ENCODE data around the gene UPK3A.
"Not testable (repeated sequence)": the region's sequence is repeated elsewhere in the genome, so short reads cannot be mapped to it uniquely, and the experiment has no call there.

The UPK3A gene

DNA sequence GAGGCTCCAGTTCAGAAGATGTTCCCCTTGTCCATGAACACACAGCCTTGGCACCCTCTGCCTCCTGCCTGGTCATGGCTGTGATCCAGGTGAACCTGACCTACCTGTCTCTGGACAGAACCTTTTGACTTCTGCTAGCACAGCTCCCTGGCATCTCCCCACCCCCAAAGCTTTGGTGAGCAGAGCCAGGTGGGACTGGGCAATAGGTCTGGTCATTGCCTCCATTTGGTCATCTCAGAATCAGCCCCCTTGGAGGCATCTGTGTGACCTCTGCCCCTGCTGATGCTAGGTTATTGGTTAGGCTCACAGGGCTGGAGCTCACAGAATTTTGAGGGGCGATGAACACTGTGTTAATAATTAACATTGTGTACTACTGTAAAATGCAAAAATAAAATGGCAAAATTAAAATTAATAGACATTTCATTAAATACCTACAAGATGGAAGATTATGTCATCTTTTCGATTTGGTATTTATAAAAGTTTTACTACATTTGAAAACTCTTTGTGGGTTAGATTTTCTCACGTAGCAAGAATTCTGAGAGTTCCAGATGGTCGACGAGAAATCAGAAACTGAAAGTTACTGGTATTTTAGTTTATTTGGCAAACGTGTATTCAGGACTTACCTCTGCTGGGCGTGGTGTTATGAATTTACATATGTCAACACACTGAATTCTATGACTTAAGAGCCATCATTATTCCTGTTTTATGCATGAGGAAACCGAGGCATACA is 35.8 kb upstream of the UPK3A start:
- H3K9me3 Mint-ChIP-seq = no peaks in the 10 kb centered on the region
- peak overlapping the region; percentile 9 for H3K4me3 Mint-ChIP-seq
- ATAC-seq = peak; percentile 37
- H3K36me3 Mint-ChIP-seq = no peaks in the 10 kb centered on the region
- H3K27me3 Mint-ChIP-seq = no peaks in the 10 kb centered on the region
- peak overlapping the region; percentile 67 for H3K27ac Mint-ChIP-seq
- peaks cover 34% of the 10 kb centered on the region for H3K4me1 Mint-ChIP-seq

DNA sequence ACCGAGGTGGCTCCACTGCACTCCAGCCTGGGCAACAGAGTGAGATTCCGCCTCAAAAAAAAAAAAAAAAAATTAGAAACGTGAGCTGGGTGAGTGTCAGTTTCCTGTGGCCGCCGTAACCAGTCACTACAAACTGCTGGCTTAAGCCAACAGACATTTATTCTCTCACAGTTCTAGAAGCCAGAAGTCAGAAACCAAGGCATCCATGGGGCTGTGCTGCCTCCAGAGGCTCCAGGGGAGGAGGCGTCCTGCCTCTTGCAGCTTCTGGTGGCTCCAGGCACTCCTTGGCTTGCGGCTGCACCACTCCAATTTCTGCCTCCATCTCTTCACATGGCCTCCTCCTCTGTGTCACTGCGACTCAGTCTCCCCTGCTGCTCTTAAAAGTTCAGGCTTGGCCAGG is 32.9 kb upstream of the UPK3A start:
- no peak overlapping the region for H3K4me3 Mint-ChIP-seq
- ATAC-seq = no peak

GRCh38 chr22:45253039-45253641 is 31.6 kb upstream of the UPK3A start:
- H3K27ac Mint-ChIP-seq = no peak overlapping the region
- ATAC-seq = no peak
- H3K36me3 Mint-ChIP-seq = no peaks in the 10 kb centered on the region
- no peaks in the 10 kb centered on the region for H3K27me3 Mint-ChIP-seq
- no peaks in the 10 kb centered on the region for H3K9me3 Mint-ChIP-seq
- H3K4me3 Mint-ChIP-seq = no peak overlapping the region
- H3K4me1 Mint-ChIP-seq = peaks cover 34% of the 10 kb centered on the region

More for the DNA sequence above, 32.9 kb upstream of the UPK3A start:
- H3K27me3 Mint-ChIP-seq = no peaks in the 10 kb centered on the region
- H3K36me3 Mint-ChIP-seq = no peaks in the 10 kb centered on the region
- H3K4me1 Mint-ChIP-seq = peaks cover 39% of the 10 kb centered on the region
- no peak overlapping the region for H3K27ac Mint-ChIP-seq
- no peaks in the 10 kb centered on the region for H3K9me3 Mint-ChIP-seq

DNA sequence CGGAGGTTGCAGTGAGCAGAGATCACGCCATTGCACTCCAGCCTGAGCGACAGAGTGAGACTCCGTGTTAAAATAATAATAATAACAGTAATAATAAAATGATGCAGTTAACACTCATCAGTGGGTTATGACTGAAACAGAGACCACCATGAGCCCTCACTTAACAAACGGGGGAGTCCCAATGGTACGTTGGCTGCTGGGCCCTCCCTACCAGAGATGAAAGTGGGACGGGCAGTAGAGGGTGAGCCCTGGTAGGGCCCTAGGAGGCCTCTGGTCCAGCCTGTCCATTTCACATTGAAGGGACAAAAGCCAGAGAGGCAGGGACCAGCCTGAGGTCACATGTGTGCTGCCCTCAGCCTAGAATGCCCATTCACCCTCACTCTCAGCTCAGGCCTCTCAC is 30.4 kb upstream of the UPK3A start:
- H3K27ac Mint-ChIP-seq = no peak overlapping the region
- H3K36me3 Mint-ChIP-seq = no peaks in the 10 kb centered on the region
- H3K27me3 Mint-ChIP-seq = peaks cover under 1% of the 10 kb centered on the region
- no peak overlapping the region for H3K4me3 Mint-ChIP-seq
- ATAC-seq = peak; percentile 48
- peaks cover 24% of the 10 kb centered on the region for H3K4me1 Mint-ChIP-seq
- H3K9me3 Mint-ChIP-seq = no peaks in the 10 kb centered on the region

DNA sequence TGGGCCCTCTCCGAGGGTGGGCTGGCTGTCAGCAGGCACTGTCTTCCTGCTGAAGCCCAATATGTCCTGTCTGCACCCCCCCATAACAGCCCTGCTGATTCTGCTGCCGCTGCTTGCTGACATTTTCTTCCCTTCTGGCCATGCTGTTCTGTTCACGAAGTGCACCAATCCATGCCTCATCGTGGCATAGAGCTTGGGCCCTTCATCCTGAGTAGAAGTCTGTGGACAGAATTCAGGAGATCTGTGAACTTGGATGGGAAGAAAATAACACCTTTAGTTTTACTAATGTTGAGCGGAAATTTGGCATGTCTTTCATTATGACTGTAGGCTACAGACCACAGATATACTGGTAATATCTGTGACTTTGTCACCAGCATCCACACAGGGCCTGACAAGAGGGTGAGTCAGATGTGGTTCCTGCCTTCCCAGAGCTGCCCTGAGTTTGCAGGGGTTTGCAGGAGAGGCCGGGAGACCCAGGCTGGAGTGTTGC is 29.9 kb upstream of the UPK3A start:
- Mint-ChIP-seq H3K4me1 (peaks cover 24% of the 10 kb centered on the region), H3K27me3 (peaks cover 5% of the 10 kb centered on the region), H3K4me3 (no peak overlapping the region), H3K27ac (no peak overlapping the region), H3K36me3 (no peaks in the 10 kb centered on the region), H3K9me3 (no peaks in the 10 kb centered on the region)
- ATAC-seq = peak; percentile 84

GRCh38 chr22:45257941-45258340 is 26.8 kb upstream of the UPK3A start:
- not testable (repeated sequence) for ATAC-seq, H3K36me3 Mint-ChIP-seq, H3K9me3 Mint-ChIP-seq, H3K27me3 Mint-ChIP-seq, H3K4me3 Mint-ChIP-seq, H3K27ac Mint-ChIP-seq
- peaks cover 49% of the 10 kb centered on the region for H3K4me1 Mint-ChIP-seq

GRCh38 chr22:45259754-45260394 is 24.9 kb upstream of the UPK3A start:
- Mint-ChIP-seq H3K4me1 (peaks cover 60% of the 10 kb centered on the region), H3K4me3 (no peak overlapping the region), H3K27ac (peak overlapping the region; percentile 69), H3K27me3 (peaks cover 9% of the 10 kb centered on the region), H3K36me3 (no peaks in the 10 kb centered on the region), H3K9me3 (no peaks in the 10 kb centered on the region)
- no peak for ATAC-seq

GRCh38 chr22:45260395-45260759 is 24.4 kb upstream of the UPK3A start:
- Mint-ChIP-seq H3K4me1 (peaks cover 59% of the 10 kb centered on the region), H3K27ac (peak overlapping the region; percentile 69)
- not testable (repeated sequence) for H3K36me3 Mint-ChIP-seq, ATAC-seq, H3K27me3 Mint-ChIP-seq, H3K9me3 Mint-ChIP-seq, H3K4me3 Mint-ChIP-seq

DNA sequence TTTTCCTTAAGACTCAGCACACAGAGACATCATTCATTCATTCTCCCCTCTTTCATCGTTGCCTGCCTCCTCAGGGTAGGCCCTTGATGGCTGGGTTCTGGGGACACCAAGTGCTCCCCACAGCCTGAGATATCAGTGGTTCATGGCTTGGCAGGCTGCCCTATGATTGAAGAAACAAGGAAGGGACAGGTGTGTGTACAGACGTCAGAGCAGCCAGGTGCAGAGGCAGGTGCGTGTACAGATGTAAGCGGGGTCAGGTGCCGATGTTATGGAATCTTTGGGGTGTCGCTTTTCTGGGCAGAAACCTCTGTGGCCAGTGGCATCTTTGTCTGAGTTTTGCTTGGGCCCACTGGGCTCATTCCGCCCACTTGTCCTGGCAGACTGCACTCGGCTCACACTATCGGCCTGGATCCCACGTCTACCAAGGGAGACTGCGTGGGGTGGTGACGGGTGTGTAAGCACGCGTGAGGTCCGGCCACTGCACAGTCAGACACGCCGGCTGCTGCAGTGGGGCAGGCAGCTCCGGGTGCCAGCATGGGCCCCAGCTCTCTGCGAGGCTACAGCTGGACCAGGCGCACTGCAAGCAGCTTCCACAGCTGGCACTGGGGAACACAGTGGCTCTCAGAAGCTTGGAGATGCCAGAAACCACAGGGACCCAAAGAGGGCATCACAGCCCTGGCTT is 23.2 kb upstream of the UPK3A start:
- H3K4me1 Mint-ChIP-seq = peaks cover 57% of the 10 kb centered on the region
- no peak overlapping the region for H3K4me3 Mint-ChIP-seq
- H3K36me3 Mint-ChIP-seq = no peaks in the 10 kb centered on the region
- peaks cover 9% of the 10 kb centered on the region for H3K27me3 Mint-ChIP-seq
- peak overlapping the region; percentile 76 for H3K27ac Mint-ChIP-seq
- H3K9me3 Mint-ChIP-seq = no peaks in the 10 kb centered on the region
- ATAC-seq = no peak

GRCh38 chr22:45262195-45262930 is 22.4 kb upstream of the UPK3A start:
- Mint-ChIP-seq H3K4me1 (peaks cover 57% of the 10 kb centered on the region), H3K36me3 (no peaks in the 10 kb centered on the region), H3K27me3 (peaks cover 9% of the 10 kb centered on the region), H3K4me3 (peak overlapping the region; percentile 41), H3K9me3 (no peaks in the 10 kb centered on the region), H3K27ac (peak overlapping the region; percentile 76)
- no peak for ATAC-seq

GRCh38 chr22:45262931-45263462 is 21.8 kb upstream of the UPK3A start:
- Mint-ChIP-seq H3K4me1 (peaks cover 60% of the 10 kb centered on the region), H3K36me3 (no peaks in the 10 kb centered on the region), H3K9me3 (no peaks in the 10 kb centered on the region), H3K27ac (peak overlapping the region; percentile 76), H3K4me3 (peak overlapping the region; percentile 48), H3K27me3 (peaks cover 9% of the 10 kb centered on the region)
- ATAC-seq = peak; percentile 52

DNA sequence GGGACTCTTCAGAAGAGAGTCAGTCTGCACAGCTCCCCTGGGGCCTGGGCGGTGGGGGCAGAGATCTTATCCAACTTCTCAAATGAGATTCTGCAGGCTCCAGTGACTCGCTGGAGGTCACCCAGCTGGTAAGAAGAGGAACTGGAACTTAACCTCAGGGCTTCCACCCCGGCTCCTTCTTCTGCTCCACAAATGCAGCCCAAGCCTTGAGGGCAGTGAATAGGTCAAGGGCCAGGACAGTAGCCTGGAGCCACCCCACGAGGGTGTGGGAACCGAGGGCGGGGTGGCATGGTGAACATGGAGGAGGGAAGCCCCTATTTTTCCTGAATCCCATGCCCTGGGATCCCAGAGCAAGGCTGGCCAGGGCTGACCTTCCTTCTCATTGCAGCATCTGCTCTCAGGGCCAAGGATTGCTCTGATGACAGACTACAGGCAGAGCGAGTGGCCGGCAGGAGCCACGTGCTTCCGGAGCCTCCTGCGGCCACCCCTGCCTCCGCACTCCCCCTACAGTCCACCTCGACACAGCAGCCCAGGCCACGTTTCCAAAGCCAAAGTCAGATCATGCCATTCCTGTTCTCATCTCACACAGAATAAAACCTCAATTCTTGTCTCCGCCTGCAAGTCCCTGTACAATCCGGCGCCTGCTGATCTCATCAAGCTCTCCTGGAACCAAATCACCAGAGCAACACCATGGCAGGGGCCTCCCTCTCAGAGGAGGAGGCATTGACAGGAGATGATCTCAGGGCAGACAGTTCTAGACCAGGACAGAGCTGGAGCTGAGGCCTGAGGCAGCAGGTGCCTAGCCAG is 21.1 kb upstream of the UPK3A start:
- peak overlapping the region; percentile 76 for H3K27ac Mint-ChIP-seq
- H3K4me1 Mint-ChIP-seq = peaks cover 67% of the 10 kb centered on the region
- H3K4me3 Mint-ChIP-seq = peak overlapping the region; percentile 48
- H3K9me3 Mint-ChIP-seq = no peaks in the 10 kb centered on the region
- no peaks in the 10 kb centered on the region for H3K36me3 Mint-ChIP-seq
- H3K27me3 Mint-ChIP-seq = peaks cover 9% of the 10 kb centered on the region
- peak; percentile 97 for ATAC-seq

- no peak overlapping the region for H3K27ac Mint-ChIP-seq
These were observed 19.2 kb upstream of the UPK3A start for GRCh38 chr22:45265535-45265934.

More at GRCh38 chr22:45265535-45265934, 19.2 kb upstream of the UPK3A start:
- peaks cover 12% of the 10 kb centered on the region for H3K27me3 Mint-ChIP-seq
- H3K4me1 Mint-ChIP-seq = peaks cover 71% of the 10 kb centered on the region
- ATAC-seq = no peak
- H3K36me3 Mint-ChIP-seq = no peaks in the 10 kb centered on the region
- no peak overlapping the region for H3K4me3 Mint-ChIP-seq
- no peaks in the 10 kb centered on the region for H3K9me3 Mint-ChIP-seq
